HG03064 (cell line): ENCODE measurements around the gene FDX1.

Experiments
- ATAC-seq: cut with Tn5 transposase; IDR thresholded peaks from one replicate; pipeline ENCODE4 v1.9.1; 2021; ENCODE audit warnings: low read depth; ENCODE audit not compliant: unreplicated experiment

FDX1 gene

DNA sequence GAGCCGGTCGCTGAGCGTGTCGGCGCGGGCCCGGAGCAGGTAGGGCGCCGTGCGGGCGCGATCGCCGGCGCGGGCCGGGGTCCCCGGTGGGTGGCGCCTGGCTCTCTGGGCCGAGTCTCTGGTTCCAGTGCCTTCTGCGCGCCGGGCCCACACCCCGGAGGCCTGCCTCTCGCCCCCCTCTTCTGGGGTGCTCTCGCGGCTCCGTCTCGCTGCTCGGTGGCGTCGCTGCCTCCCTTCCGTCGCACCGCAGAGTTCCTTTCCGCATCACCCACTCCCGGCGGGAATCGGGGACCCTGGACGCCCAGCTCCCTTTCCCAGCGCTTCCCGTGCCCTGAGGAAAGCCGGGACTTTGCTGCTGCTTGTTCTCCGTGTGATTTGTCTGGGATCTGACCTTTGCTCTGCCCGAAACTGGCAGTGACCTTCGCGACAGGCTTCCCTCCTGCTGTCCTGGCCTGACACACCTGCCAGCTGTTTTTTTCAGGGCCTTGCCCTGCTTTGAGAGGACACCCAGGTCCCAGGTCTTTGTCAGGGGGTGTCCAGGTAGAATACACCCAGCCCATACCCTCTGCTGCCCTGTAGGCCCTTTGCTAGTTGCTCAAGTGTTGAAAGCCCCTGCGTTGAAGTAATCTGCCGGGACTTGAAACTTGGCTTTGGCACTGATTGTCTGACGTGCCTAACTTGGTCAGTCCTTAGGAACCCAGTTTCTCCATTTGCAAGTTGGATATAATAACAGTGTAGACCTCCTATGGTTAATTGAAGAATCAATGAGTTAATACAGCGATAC lies 711 bp downstream of the FDX1 start:
- peak; percentile 32 for ATAC-seq

DNA sequence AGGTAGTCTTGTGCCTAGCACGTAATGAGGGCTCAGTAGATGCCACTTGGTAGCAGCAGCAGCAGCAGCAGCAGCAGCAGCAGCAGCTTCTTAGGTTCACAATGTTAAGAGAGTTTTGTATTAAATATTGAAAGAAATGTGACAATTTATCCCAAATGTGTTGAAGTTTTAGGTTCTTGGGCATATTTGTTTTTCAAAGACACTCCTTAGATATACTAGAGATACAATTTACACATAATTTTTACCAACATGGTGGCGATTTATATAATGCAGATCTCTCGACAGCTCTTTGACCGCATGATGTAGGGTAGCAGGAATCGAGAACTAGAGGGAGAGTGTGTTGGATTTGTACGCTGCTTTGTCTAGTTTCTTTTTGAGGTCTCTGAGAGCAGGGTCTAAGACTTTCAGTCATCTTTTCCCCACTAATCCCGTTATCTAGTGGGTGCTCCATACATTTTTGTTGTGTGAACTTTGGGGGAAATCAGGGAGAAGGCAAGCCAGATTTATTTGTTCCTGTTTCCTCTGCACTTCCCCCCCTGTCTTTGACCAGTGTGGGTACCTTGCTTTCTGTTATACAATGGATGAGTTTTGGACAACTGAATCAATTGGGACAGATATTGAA lies 1.4 kb downstream of the FDX1 start:
- peak; percentile 8 for ATAC-seq

DNA sequence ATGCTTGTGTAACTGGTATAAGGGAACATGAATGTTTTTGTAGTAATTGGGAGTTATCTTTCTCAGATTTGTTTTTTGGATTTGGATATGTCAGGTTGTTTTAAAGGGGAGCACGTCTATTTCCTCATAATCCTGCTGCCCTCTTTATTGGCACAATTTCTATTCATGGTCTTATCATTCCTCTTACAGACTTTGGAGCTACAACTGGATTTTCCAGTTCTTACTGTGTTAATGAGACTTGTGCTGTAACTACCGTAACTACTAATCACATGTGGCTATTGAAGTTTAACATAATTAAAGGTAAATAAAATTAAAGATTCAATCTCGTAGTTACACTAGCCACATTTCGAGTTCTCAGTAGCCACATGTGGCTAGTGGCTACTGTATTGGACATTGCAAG lies 1.9 kb downstream of the FDX1 start:
- no peak for ATAC-seq

DNA sequence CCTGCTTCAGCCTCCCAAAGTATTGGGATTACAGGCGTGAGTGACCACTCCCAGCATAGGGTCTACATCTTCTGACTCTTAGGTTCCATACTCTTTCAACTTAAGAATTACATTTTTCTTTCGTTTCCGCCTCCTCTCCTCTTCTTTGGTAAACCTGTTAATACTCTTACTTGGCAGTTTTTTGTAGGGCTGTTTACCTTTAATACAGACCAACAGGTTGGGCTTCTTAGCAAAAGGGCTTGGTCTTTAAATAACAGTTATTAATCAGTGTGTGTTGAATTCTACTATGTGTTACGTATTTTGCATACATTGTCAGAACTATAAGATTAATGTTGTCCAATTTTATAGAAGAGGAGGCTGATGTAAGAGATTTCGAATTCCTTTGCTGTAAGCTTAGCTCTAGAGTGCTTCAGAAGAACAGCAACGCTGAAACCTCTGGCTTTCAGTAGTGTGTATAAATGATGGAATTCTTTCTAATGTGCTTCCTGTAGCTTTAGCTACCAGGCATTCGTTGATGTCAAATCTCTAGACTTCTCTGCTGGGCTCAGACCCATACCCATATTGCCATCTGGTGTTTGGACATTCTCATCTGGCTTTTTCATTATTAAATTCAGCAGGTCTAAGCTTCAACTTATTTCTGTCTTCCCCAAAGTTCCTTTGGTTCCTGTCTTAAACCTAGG lies 3.1 kb downstream of the FDX1 start:
- ATAC-seq = no peak

DNA sequence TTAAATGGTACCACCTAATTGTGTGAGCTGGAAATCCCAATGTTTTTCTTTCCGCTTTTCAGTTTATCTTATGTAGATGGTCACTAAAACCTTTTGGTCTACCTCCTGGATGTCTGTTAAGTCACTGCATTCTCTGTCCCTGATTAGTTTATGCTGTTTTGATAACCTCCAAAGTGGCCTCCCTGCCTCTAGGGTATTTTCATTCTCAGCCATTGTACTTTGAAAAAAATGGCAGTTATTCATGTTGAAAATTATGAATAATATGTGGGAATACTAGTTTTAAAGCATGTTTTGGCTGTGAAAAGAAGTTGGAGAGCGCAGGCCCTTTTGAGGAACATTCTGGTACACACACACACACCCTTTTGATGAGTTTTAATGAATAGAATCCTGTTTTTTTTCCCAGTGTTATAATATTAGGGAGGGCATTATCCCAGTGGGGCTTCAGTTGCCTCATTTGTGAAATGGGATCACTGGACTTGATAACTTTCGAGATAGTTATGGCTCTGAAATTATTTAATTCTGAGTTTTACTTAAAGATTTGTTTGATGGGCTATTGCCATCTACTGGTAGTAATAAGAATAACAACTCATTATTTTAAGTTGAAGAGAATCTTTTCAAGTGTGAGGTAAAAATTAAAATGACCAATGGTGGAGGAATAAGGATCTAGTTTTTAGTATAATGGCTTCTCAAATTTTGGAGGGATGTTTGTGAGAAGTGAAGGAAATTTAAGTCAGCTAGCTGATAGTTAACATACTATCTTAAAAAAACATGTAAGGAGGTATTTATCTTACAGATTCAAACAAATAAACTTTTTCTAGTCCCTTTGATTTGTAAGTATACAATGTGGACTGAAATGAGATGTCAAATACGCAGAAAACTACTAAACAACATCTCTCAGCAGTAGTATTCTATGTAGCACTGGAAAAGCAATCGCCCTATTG lies 3.9 kb downstream of the FDX1 start:
- no peak for ATAC-seq

DNA sequence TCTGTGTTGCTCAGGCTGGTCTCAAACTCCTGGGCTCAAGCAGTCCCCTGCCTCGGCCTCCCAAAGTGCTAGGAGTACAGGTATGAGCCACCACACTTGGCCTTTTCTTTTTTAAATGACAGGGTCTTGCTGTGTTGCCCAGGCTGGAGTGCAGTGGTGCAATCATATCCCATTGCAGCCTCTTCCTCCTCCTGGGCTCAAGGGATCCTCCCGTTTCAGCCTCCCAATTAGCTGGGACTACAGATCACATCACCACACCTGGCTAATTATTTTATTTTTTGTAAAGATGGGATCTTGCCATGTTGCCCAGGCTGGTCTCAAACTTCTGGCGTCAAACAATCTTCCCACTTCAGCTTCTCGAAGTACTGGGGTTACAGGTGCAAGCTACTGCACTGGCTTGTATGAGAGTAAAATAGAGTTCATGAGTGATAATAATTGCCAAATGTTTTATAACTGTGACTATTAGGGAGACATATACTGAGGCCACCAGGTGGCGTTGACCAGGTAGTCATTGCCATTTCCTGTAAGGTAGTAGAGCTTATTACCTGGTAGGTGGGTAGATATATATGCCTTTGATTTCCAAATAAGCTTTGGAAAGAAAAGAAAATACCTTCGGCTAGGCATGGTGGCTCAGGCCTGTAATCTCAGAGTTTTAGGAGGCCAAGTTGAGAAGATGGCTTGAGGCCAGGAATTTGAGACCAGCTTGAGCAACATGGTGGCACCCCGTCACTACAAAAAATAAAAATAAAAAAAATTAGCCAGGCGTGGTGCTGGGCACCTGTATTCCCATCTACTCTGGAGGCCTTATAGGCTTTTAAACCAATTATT lies 5.4 kb downstream of the FDX1 start:
- peak; percentile 8 for ATAC-seq

DNA sequence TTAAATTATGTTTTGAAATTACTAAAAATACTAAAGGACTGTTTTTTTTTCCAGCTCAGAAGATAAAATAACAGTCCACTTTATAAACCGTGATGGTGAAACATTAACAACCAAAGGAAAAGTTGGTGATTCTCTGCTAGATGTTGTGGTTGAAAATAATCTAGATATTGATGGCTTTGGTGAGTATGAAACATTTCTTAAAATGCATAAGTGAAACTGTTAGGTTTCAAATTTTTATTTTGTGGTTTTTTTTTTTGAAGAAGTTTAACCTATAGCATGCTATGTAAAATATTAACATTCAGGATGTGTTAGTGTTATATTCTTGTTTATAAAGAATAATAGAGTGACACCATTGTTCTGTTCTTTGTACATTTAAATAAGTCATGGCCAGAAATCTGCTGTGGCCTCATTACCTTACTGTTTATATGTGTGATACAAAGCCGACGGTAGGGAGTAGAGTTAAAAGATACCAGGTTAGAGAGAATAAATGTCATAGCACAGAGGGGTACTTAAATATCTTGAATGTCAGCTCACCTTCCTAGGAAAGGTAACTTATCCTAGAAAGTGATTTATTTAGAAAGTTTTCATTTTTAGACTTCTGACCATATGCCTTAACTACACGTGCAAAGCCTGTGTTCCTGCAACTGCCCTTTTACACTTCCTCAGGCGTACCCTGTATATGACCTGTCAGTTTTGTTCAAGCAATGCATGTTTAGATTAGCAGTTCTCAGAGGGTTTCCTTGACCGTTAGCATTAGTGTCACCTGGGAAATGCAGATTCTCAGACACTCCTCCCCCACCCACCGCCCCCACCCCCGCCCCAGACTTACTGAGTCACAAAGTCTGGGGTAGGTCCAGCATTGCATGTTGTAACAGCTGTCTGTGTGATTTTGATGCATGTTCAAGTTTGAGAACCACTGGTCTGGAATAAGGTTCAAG lies 6.3 kb downstream of the FDX1 start:
- peak; percentile 61 for ATAC-seq

DNA sequence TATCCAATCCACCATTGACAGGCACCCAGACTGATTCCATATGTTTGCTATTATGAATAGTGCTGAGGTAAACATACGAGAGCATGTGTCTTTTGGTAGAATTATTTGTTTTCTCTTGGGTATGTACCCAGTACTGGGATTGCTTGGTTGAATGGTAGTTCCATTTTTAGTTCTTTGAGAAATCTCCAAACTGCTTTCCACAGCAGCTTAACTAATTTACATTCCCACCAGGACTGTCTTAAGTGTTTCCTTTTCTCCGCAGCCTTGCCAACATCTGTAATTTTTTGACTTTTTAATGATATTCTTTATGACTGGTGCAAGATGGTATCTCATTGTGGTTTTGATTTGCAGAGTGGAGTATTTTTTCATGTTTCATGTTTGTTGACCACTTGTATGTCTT lies 8.3 kb downstream of the FDX1 start:
- no peak for ATAC-seq

DNA sequence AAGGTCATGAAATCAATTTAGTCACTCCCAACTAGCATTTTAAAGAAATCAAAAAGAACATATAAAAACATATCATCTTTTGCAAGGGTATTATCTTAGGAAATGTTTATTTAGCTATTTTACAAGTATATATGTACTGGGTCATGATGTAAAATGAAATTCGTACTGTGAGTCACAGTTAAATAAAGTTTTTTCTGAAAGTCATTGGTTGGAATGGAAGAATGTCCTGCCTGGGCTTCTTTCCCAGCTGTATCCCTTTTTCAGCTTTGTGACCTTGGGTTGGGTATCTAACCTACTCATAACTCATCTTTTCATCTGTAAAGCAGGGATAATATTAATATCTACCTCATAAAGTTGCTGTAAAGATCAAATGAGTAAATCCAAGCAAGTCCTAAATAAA lies 15.7 kb downstream of the FDX1 start:
- no peak for ATAC-seq

DNA sequence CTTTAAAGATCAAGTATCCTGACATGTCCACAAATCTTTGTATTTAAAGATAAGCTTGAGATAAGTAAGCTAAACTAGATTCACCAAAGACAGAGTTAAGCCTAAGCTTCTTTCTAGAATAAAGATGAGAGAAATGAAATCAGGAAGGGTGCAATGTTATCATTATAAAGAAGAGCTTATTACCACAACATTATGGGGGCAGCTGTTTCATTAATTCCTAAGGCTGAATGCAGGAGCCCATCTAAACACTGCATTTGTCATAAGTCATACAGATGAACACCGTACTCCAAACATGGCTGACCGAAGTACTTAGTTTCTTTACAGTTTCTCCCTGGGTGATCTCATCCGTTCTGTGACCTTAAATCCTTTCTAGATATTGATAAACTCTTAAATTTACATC lies 16.3 kb downstream of the FDX1 start:
- ATAC-seq = no peak

DNA sequence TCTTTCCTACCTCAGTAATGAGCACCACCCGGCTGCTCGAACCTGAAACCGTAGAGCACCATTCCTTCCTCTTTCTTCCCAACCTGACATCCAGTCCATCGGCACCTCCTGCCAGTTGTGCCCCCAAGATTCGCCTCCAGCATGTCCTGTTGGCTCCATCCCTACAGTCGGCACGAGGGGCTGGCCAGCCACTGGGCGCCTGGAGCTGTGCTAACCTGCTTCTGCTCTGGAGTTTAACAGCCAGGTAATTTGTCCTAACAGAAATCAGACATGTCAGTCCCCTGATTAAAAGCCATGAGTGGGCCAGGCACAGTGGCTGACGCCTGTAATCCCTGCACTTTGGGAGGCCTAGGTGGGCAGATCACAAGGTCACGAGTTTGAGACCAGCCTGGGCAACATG lies 16.8 kb downstream of the FDX1 start:
- ATAC-seq = no peak

DNA sequence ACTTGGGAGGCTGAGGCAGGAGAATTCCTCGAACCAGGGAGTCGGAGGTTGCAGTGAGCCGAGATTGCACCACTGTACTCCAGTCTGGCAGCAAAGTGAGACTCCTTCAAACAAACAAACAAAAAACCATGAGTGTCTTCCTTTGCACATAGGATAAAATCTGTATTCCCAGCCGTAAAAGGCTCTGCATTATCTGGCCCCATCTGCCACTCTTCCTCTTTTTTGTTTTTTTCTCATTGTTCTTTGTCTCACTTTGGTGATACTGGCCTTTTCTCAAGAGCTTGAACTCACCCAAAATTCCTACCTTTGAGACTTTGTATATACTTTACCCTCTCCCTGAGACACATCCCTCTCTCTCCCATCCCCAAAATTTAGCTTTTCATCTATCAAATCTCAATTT lies 17.6 kb downstream of the FDX1 start:
- ATAC-seq = no peak

DNA sequence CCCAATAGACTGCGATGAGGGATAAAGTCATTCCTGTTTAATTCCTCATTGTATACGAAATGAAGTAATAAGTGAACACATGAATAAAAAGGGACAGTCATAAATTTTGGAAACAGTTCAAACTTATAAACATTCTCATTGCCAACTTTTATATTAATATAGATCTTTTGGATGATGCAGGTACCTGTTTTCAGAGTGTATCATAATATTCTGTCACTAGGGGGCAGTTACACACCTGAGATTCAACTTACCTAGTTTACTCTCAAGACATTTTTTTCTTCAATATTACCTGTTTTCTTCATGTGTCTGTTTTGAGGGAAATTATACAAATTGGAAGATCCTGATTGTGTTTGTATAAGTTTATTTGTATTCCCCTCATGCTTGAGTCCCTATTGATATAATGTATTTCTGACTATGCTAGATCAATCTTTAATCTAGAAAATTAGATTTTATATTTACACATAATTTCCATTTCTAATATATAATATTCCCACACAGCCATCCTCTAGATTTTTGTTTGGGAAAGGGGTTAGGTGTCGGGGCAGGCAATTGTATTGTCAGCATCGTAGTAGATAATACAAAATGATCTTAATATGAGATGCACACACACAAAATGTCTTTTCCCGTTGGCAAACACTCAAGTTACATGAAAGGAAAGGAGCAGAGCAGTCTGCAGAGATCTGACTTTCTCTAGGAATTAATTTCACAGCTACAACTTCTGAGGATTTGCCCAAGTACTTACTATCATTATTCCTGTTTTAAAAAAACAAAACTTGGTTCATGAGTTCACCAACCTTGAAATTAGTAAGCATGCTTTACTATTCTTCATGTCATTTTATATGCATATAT lies 18.4 kb downstream of the FDX1 start:
- no peak for ATAC-seq

DNA sequence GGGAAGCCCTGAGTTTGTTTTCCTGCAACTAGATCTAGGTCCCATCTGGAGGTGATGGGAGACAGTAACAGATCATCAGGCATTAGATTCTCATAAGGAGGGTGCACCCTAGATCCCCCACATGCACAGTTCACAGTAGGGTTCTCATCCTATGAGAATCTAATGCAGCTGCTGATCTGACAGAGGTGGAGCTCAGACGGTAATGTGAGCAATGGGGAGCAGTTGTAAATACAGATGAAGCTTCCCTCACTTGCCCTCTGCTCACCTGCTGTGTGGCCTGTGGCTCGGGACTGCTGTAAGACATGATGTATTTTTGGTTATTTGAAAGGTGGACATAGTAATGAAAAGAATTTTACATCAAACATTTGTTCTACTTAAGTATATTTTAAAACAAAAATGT lies 20.5 kb downstream of the FDX1 start:
- no peak for ATAC-seq

DNA sequence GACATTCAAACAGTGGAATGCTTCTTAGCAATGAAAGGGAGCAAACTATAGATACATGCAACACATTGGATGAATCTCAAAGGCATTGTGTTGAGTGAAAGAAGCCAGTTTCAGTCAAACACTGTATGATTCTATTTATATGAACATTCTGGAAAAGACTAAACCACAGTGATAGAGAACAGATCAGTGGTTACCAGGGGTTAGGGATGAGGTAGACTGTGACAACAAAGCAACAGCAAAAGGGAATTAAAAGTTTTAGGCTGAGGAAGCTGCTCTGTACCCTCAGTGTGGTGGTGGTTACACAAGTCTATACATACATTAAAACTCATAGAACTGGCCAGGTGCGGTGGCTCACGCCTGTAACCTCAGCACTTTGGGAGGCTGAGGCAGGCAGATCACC lies 23.0 kb downstream of the FDX1 start:
- ATAC-seq = no peak

DNA sequence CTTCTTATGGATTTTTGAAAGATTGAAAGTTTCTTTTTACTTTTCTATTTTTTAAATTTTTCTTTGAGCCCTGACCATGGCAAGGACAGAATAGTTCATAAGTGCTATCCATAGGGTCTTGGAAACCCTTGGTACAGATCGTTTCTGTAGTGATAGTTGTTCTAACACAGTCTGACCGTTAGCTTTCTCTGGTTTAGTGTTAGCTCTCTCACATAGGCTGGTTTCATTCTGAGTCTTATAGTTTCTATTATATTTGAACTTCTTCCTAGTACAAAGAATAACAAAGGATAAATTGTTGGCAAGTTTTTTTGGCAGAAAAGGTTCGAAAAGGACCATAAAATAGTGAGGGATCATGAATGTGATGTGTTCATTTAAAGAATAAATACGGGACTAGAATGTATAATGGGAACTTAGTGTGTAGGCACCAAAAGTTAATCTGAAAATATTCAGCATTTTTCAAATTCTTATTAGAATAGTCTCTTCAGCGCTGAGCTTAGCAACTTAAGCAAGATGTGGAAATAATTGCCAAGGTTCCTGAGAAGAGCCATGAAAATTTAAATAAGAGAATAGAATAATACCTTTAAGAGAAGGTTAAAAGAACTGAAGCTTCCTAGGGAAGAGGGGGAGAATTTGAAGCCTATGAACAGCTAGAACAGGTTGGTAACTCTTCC lies 24.1 kb downstream of the FDX1 start:
- ATAC-seq = peak; percentile 66

DNA sequence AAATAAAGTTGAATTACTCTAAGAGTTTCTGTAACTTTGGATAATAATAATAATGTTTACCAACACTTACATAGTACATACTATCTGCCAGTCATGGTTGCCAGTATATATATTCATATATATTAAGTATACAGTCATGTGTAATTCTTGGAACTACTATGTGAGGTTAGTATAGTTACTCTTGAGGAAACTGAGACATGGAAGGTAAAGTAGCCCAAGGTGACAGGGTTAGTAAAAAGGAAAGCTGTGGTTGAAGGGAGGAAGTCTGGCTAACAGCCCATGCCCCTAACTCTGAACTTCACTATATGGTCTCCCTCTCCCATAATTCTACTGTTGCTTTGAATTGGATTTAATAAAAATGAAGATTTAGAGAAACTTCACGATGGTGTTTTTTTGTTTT lies 24.9 kb downstream of the FDX1 start:
- no peak for ATAC-seq
